ENCODE data around the gene C12orf60. TPM values are rescaled to one million over a fixed set of nuclear protein-coding genes. Genes with fewer than 3 reads are reported as not detected.

The C12orf60 gene
- total RNA-seq, 1 experiment from 2014 or later = 1.9 TPM

DNA sequence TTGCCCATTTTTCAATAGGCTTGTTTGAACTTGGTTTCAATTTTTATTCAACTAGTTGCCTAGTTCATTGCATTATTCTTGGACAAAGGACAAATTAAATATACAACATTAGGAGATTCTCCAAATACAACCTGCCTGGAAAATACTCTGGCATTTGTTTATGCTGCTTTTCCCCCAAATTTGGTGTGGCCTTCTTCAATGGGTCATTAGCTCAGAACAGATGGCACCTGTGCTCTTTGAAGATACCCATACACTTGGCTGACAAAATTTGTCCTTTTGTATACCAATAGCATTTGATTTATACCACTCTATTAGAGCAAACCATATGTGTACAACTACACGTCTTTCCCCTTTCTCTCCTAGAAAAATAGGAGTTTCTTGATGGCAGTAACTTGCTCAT lies 35.9 kb upstream of the C12orf60 start:
- Histone ChIP-seq H3K14ac (ENCODE audit: insufficient read depth, low read length) (no peak overlapping the region), H2AFZ (ENCODE audit: low read length) (no peak overlapping the region), H2AK5ac (ENCODE audit: insufficient read length, low read length) (no peak overlapping the region), H3K79me1 (ENCODE audit: insufficient read depth, low read depth, low read length, poor library complexity, severe bottlenecking) (no peaks in the 10 kb centered on the region), H4K91ac (ENCODE audit: insufficient read length, low read depth, low read length) (no peak overlapping the region), H2BK20ac (ENCODE audit: low read depth, low read length, poor library complexity, severe bottlenecking) (no peak overlapping the region), H3T11ph (ENCODE audit: low read length) (no peak overlapping the region), H3K4ac (ENCODE audit: low read depth, low read length) (no peak overlapping the region), H2BK15ac (ENCODE audit: low read depth, low read length) (no peak overlapping the region), H3K23me2 (ENCODE audit: insufficient read length, low read depth, low read length, poor library complexity, severe bottlenecking) (peaks cover 4% of the 10 kb centered on the region), H3K4me1 (ENCODE audit: insufficient read depth, low read length) (no peaks in the 10 kb centered on the region), H4K5ac (ENCODE audit: insufficient read length, low read depth, low read length) (no peak overlapping the region), H3K23ac (ENCODE audit: insufficient read length, low read depth, low read length) (no peak overlapping the region), H3K27me3 (ENCODE audit: insufficient read depth, low read length) (no peaks in the 10 kb centered on the region), H4K8ac (replicated peaks; ENCODE audit: insufficient read length, low read depth, low read length) (no peak overlapping the region), H3K79me2 (ENCODE audit: insufficient read depth, low read length) (no peaks in the 10 kb centered on the region; the same call in 1 of the 2 replicates), H3K27ac (ENCODE audit: insufficient read length, low read depth, low read length) (no peak overlapping the region), H2BK120ac (ENCODE audit: low read depth, low read length, poor library complexity, severe bottlenecking) (no peak overlapping the region), H3K4me2 (ENCODE audit: insufficient read depth, insufficient read length, low read length) (no peak overlapping the region), H4K20me1 (ENCODE audit: control insufficient read depth, insufficient read depth, insufficient read length) (peaks cover 3% of the 10 kb centered on the region), H2BK12ac (ENCODE audit: insufficient read length, low read depth, low read length) (no peak overlapping the region), H2BK5ac (ENCODE audit: insufficient read length, low read length) (no peak overlapping the region), H3K9ac (ENCODE audit: extremely low read depth, insufficient read length, low read length) (no peak overlapping the region), H3K56ac (ENCODE audit: insufficient read length, low read depth, low read length) (no peak overlapping the region), H3K18ac (ENCODE audit: insufficient read length, low read depth, low read length) (no peak overlapping the region), H3K9me3 (ENCODE audit: control insufficient read depth, low read depth, low read length) (no peaks in the 10 kb centered on the region)
- Mint-ChIP-seq H3K27ac (0 out of 7 replicates have a peak overlapping the region, but pooled peaks of 1 of the 3 experiments have one; percentile 13), H3K36me3 (ENCODE audit: insufficient read depth in 1 of 3, low read depth in 3 of 3) (peaks cover 18 to 33% (median 26%) of the 10 kb centered on the region in 3 experiments), H3K4me3 (0 out of 5 replicates have a peak overlapping the region, but pooled peaks of 1 of the 2 experiments have one; percentile 15), H3K9me3 (peaks cover 7 to 9% of the 10 kb centered on the region in 2 experiments; a peak in 4 of 5 replicates), H3K4me1 (peaks cover 14 to 24% of the 10 kb centered on the region in 2 experiments), H3K27me3 (ENCODE audit: low read depth) (peaks cover 5% of the 10 kb centered on the region; the same call in 1 of the 2 replicates)
- no peak for TF ChIP-seq CTCF (conservative IDR thresholded peaks at IDR 0.05)
- DNase-seq = no peak
- WGBS (ENCODE audit: extremely low coverage, insufficient read length, low lambda C conversion rate) = no CpG with 5 or more reads among the region's 1 CpG
